GM19351 (cell line): ENCODE data around the gene FALEC.
A peak's percentile ranks its signal among the peaks of the same experiment; 100 is the strongest.
"Not testable (repeated sequence)": the region's sequence is repeated elsewhere in the genome, so short reads cannot be mapped to it uniquely, and the experiment has no call there.

ENCODE experiments used
- ATAC-seq: cut with Tn5 transposase; IDR thresholded peaks from one replicate; pipeline ENCODE4 v1.9.1; 2021; ENCODE audit warnings: mild to moderate bottlenecking, moderate library complexity; ENCODE audit not compliant: unreplicated experiment

Gene FALEC

GRCh38 chr1:150558303-150558704, 42.8 kb downstream of the FALEC start:
- no peak for ATAC-seq

- no peak for ATAC-seq
Measured at GRCh38 chr1:150558761-150559655, 43.5 kb downstream of the FALEC start.

GRCh38 chr1:150559656-150560010, 44.1 kb downstream of the FALEC start:
- no peak for ATAC-seq

DNA sequence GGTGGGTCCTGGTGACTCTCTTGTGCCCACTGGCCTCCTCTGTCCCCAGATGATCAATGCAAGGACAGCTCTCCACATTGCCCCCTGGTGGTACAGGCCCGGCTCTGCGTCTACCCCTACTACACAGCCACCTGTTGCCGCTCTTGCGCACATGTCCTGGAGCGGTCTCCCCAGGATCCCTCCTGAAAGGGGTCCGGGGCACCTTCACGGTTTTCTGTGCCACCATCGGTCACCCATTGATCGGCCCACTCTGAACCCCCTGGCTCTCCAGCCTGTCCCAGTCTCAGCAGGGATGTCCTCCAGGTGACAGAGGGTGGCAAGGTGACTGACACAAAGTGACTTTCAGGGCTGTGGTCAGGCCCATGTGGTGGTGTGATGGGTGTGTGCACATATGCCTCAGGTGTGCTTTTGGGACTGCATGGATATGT, 44.5 kb downstream of the FALEC start:
- ATAC-seq = no peak

DNA sequence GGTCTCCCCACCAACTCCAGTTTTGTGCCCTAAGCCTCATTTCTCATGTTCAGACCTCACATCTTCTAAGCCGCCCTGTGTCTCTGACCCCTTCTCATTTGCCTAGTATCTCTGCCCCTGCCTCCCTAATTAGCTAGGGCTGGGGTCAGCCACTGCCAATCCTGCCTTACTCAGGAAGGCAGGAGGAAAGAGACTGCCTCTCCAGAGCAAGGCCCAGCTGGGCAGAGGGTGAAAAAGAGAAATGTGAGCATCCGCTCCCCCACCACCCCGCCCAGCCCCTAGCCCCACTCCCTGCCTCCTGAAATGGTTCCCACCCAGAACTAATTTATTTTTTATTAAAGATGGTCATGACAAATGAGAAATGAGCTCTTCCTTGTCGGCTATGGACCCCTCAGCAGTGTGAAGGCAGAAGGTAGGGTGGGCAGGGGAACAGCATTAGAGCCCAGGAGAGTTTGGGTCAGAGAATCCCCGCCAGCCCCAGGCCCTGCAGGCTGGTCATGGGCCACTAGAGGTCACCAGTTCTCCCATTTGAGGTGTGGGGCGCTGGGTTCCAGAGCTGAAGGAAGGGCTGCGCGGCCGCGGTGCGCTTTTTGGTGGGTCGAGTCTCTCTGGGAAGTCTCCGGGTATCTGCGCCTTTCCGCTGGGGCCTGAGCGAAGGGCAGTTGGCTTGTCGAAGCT, 45.2 kb downstream of the FALEC start:
- ATAC-seq = peak; percentile 29

DNA sequence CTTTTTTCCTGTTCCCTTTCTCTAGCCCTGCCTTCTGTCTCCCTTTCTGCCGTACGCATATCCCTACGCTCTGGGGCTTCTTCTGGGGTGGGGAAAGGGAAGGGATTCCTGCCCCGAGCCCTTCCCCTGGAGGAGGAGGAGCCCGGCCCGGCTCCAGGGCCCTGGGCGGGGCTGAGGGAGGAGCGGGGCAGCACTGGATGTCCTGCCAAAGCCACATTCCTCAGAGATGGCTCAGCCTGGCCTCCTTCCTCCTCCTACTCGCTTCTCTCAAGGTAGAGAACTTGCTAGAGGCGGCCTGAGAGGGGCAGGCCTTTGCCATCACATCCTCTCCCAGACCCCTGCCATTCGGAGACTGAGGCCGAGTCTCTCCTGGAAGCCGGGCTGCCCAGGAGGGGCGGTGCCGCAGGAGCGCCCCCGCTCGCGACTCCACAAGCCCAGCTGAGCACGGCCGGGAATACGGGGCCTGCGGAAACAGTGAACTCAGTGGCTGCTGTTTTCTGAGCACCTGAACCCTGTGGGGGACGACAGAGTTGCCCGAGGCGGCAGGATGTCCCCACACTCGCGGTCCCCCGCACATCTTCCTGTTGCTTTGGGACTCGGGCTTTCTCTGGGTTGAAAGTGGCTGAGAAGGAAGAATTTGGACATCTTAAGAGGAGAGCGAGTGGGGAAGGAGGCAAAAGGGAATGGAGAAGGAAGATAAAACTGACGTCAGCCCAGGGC, 45.9 kb downstream of the FALEC start:
- no peak for ATAC-seq

GRCh38 chr1:150561974-150562445, 46.5 kb downstream of the FALEC start:
- ATAC-seq = peak; percentile 40

DNA sequence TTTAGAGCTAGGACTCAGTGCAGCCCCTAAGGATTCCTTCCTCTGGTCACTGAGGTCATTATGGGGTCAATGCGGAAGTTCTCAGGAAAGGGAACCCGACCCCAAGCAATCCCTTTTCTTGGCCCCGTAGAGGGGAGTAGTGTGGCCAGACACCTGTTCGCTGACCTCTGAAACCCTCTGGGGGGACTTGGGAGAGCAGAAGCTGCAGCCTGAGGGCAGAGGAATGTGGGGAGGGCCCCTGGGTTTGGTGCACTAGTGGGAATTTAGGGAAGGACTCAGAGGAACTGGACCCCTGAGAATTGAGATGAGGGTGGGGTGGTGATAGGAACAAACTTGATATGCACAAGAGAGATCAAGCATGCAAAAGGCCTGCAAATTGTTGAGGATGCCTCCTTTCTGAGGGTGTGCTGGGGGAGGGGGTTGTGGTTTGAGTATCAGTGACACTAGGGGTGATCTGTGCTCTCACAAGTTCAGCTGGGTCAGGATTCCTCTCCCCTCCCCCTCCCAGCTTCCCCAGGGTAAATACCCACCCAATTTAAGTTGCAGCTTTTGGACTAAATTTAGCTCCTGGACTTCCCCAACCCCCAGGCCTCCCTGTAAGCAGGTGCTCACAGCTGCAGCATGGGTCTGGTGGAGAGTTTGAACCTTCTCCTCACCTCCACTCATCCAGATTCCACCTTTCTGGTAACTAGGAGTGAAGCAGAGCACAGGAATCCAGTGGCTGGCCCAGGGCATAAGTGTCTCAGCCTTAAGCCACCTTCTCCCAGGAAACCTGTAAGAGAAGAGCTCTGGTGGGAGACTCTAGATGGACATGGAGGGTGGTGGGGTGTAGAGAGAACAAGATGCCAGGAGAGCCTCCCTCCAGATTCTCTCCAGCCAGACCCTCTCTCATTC, 47.1 kb downstream of the FALEC start:
- peak; percentile 34 for ATAC-seq

GRCh38 chr1:150563340-150564038, 47.9 kb downstream of the FALEC start:
- ATAC-seq = no peak

DNA sequence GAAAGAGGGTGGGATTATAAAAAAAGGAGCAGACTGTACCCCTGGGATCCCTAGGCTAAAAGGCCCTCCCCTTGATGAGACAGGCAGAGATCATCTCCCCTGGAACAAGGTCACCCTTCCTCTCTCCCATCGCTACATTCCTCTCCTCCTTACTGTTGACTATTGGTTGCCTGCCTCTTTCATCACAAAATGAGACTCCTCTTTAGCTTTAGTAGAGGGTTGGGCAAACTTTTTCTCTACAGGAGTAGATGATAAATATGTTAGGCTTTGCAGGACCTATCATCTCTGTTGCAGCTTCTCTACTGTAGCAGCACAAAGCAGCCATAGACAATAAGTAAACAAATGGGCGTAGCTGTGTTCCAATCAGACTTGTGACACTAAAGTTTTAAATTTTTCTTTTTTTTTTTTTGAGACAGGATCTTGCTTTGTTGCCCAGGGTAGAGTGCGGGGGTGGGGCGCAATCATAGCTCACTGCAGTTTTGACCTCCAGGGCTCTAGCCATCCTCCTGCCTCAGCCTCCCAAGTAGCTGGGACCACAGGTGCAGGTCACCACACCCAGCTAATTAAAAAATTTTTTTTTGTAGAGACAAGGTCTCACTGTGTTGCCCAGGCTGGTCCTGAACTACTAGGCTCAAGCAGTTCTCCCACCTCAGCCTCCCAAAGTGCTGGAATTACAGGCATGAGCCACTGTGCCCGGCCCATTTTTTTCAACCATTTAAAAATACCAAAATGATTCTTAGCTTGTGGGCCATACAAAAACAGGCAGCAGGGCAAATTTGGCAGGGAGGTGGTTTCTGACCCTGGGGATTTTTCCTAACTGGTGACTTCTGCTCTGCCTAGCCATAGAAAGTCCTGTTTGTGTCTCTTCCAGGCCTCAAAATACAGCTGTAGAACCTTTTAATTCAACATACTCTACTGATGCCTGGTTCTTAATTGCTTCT, 48.8 kb downstream of the FALEC start:
- no peak for ATAC-seq

DNA sequence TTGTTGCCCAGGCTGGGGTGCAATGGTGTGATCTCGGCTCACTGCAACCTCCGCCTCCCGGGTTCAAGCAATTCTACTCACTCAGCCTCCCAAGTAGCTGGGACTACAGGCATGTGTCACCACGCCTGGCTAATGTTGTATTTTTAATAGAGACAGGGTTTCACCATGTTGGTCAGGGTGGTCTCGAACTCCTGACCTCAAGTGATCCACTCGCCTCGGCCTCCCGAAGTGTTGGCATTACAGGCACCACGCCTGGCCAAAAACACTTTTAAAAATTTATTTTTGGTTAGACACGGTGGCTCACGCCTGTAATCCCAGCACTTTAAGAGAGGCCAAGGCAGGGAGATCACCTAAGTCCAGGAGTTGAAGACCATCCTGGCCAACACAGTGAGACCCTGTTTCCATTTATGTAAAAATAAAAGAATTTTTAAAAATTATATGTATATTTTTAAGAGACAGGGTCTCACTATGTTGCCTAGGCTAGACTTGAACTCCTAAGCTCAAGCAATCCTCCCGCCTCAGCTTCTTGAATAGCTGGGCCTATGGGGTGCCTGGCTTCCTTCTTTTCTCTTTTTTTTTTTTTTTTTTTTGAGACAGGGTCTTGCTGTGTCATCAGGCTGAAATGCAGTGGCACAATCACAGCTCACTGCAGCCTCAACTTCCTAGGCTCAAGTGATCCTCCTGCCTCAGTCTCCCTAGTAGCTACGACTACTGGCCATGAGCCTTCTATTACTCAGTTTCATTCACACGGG, 49.9 kb downstream of the FALEC start:
- not testable (repeated sequence) for ATAC-seq

DNA sequence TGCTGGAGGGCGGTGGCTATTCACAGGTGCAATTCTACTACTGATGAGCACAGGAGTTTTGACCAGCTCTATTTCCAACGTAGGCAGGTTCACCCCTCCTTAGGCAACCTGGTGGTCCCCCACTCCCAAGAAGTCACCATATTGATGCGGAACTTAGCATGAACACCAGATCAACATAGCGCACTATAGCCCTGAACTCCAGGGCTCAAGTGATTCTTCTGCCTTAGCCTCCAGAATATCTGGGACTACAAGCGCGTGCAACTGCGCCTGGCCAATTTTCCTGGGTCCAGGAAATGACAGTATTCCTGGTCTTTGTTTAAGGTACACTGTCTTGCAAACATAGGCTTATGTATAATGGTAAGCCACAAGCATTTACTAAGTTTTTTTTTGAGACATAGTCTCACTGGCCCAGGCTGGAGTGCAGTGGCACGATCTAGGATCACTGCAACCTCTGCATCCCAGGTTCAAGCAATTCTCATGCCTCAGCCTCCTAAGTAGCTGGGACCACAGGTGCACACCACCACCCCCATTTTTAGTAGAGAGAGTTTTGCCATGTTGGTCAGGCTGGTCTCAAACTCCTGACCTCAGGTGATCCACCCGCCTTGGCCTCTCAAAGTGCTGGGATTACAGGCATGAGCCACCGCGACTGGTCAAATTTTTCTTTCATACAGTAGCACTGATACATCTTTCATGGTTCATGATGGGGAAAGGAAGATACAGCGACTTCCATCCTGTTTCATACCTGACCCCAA, 51.2 kb downstream of the FALEC start:
- ATAC-seq = no peak

DNA sequence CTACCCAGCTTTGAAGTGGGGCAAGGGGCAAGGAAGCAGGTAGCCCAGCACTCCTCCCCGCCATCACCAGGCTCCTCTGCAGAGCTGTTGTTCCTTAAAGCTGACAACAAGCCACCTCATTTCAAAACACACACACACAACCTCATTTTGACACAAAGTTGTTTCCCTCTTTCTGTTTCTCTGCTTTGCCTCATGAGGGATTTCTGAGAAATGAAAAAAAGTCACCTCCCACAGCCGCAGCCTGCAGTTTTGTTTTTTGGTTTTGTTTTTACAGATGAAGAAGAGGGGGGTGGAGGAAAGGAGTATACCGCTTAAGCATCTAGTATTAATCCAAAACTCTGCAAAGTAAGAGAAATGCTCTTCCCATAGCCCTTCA, 51.8 kb downstream of the FALEC start:
- ATAC-seq = peak; percentile 38

- peak; percentile 19 for ATAC-seq
Measured at GRCh38 chr1:150567717-150568593, 52.4 kb downstream of the FALEC start.

DNA sequence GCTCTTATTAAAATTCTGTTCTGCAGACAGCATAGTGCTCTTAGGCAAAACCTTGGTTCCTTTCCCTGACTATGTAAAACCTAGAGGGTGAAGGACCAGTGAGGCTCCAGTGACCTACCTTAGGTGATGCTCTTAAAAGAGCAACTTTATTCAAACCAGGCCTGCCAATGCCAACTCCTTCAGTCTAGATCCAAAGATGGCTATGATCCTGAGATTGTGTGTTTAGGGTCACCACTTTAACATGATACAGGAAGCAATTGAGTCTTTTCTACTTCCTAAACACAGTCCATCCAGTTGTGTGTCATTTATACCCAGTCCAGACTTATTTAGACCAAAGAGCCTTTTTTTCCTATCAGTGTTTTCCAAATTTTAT, 53.0 kb downstream of the FALEC start:
- ATAC-seq = no peak

- ATAC-seq = no peak
Measured at GRCh38 chr1:150572918-150573647, 57.5 kb downstream of the FALEC start.
